ENCODE results near the gene TMEM132D.

Gene TMEM132D

DNA sequence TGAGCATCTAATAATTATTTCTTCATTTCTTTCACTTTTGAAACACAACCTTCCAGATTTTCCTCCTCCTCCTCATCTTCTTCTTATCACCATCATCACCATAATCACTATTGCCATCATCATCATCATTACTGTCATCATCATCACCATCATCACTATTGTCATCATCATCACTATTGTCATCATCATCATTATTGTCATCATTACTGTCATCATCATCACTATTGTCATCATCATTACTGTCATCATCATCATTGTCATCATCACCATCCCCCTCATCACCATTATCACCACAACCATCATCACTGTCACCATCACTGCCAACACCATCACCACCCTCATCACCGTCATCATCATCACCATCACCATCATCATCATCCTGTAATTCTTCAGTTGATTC is 400.0 kb downstream of the TMEM132D start:
- H3K27ac ChIP-seq = no peak overlapping the region
- no peak overlapping the region for H3K4me3 ChIP-seq (IDR thresholded peaks at IDR 0.05; ENCODE audit: insufficient read depth, low read depth, low read length)
- no peaks in the 10 kb centered on the region for H3K27me3 ChIP-seq (ENCODE audit: insufficient read depth, low read depth)
- no peak overlapping the region for H3K9ac ChIP-seq
- no peaks in the 10 kb centered on the region for H4K20me1 ChIP-seq (ENCODE audit: insufficient read depth)
- no peaks in the 10 kb centered on the region for H3K36me3 ChIP-seq (ENCODE audit: insufficient read depth)
- H3K4me1 ChIP-seq (ENCODE audit: low read depth, poor library complexity, severe bottlenecking) = no peaks in the 10 kb centered on the region
- no peak overlapping the region for H3K4me2 ChIP-seq
- H3K79me2 ChIP-seq (ENCODE audit: insufficient read depth, low read depth) = no peaks in the 10 kb centered on the region
- no peak overlapping the region for H2AFZ ChIP-seq (ENCODE audit: low read depth)
- TF ChIP-seq, protein P1, sequence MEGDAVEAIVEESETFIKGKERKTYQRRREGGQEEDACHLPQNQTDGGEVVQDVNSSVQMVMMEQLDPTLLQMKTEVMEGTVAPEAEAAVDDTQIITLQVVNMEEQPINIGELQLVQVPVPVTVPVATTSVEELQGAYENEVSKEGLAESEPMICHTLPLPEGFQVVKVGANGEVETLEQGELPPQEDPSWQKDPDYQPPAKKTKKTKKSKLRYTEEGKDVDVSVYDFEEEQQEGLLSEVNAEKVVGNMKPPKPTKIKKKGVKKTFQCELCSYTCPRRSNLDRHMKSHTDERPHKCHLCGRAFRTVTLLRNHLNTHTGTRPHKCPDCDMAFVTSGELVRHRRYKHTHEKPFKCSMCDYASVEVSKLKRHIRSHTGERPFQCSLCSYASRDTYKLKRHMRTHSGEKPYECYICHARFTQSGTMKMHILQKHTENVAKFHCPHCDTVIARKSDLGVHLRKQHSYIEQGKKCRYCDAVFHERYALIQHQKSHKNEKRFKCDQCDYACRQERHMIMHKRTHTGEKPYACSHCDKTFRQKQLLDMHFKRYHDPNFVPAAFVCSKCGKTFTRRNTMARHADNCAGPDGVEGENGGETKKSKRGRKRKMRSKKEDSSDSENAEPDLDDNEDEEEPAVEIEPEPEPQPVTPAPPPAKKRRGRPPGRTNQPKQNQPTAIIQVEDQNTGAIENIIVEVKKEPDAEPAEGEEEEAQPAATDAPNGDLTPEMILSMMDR (conservative IDR thresholded peaks at IDR 0.05; ENCODE audit: low read depth, low read length) = no peak

DNA sequence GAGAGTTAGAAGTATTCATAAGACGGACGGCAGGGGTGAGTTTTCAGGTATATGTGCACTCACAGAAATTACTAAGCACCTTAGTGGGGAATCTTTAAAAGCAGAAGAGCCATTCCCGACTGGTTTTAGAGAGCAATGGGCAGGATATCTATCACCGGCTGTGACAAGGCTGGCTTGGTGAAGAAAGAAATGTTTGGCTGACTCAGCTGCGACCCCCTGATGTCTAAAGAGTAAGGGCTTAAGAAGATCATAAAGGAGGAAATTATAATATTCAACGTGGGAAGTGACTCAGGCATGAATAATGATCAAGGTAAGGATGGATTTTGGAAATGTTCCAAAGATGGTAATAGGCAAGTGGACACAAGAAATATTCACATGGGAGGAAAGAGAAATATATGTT is 407.6 kb downstream of the TMEM132D start:
- Histone ChIP-seq H4K20me1 (ENCODE audit: insufficient read depth) (no peaks in the 10 kb centered on the region), H3K4me1 (ENCODE audit: low read depth, poor library complexity, severe bottlenecking) (no peaks in the 10 kb centered on the region), H3K4me3 (IDR thresholded peaks at IDR 0.05; ENCODE audit: insufficient read depth, low read depth, low read length) (no peak overlapping the region), H2AFZ (ENCODE audit: low read depth) (no peak overlapping the region), H3K4me2 (no peak overlapping the region), H3K9ac (no peak overlapping the region), H3K79me2 (ENCODE audit: insufficient read depth, low read depth) (no peaks in the 10 kb centered on the region), H3K36me3 (ENCODE audit: insufficient read depth) (no peaks in the 10 kb centered on the region), H3K27ac (no peak overlapping the region), H3K27me3 (ENCODE audit: insufficient read depth, low read depth) (no peaks in the 10 kb centered on the region)
- TF ChIP-seq, protein P1 (conservative IDR thresholded peaks at IDR 0.05; ENCODE audit: low read depth, low read length) = no peak

DNA sequence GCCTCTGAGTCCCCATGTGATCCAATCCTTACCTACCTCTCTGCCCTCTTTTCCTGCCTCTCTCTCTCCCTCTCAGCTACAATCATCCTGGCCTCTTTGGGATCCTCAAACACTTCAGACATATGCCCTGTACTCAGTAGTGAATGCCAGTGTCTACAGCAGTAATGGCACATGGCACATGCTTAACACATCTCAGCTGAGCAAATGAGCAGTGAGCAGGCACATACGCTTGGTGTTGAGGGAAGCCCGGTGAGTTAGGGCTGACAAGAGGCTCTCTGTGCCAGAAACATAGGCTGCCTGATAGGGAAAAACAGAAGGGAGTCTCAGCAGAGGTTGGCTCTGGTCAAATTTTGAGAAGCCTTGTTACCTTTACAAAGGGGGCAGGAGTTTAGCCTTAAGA is 409.1 kb downstream of the TMEM132D start:
- Histone ChIP-seq H3K27me3 (ENCODE audit: insufficient read depth, low read depth) (no peaks in the 10 kb centered on the region), H3K27ac (no peak overlapping the region), H3K4me1 (ENCODE audit: low read depth, poor library complexity, severe bottlenecking) (no peaks in the 10 kb centered on the region), H3K79me2 (ENCODE audit: insufficient read depth, low read depth) (no peaks in the 10 kb centered on the region), H3K4me3 (IDR thresholded peaks at IDR 0.05; ENCODE audit: insufficient read depth, low read depth, low read length) (no peak overlapping the region), H3K4me2 (no peak overlapping the region), H3K9ac (no peak overlapping the region), H2AFZ (ENCODE audit: low read depth) (no peak overlapping the region), H3K36me3 (ENCODE audit: insufficient read depth) (no peaks in the 10 kb centered on the region), H4K20me1 (ENCODE audit: insufficient read depth) (no peaks in the 10 kb centered on the region)
- TF ChIP-seq, protein P1 (conservative IDR thresholded peaks at IDR 0.05; ENCODE audit: low read depth, low read length) = no peak

DNA sequence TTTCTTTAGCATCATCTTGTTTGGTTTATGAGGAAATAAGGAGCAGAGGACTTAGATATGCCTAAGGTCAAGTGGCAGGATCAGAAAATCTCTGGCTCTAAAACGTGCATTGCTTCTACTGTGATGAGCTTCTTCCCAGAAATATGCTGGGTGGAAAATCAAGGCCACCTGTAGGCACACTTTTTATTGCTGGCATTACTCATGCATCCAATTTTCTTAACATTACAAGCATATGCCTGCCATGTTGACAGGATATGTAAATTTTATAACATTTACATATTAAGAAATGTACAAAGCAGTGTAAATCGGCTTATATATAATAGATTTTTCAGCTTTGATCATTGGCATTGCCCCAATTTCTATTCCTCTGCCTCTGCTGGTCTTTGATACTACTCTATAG is 409.6 kb downstream of the TMEM132D start:
- H3K9ac ChIP-seq = no peak overlapping the region
- H3K79me2 ChIP-seq (ENCODE audit: insufficient read depth, low read depth) = no peaks in the 10 kb centered on the region
- no peaks in the 10 kb centered on the region for H4K20me1 ChIP-seq (ENCODE audit: insufficient read depth)
- no peaks in the 10 kb centered on the region for H3K36me3 ChIP-seq (ENCODE audit: insufficient read depth)
- TF ChIP-seq, protein P1 (conservative IDR thresholded peaks at IDR 0.05; ENCODE audit: low read depth, low read length) = no peak
- H2AFZ ChIP-seq (ENCODE audit: low read depth) = no peak overlapping the region
- no peak overlapping the region for H3K27ac ChIP-seq
- no peak overlapping the region for H3K4me2 ChIP-seq
- H3K27me3 ChIP-seq (ENCODE audit: insufficient read depth, low read depth) = no peaks in the 10 kb centered on the region
- no peaks in the 10 kb centered on the region for H3K4me1 ChIP-seq (ENCODE audit: low read depth, poor library complexity, severe bottlenecking)
- H3K4me3 ChIP-seq (IDR thresholded peaks at IDR 0.05; ENCODE audit: insufficient read depth, low read depth, low read length) = no peak overlapping the region
